Activated CD4-positive, CD25-positive, alpha-beta regulatory T cell (primary cell): Measurements from ENCODE around the gene B4GALT2.

Experiments
- DNase-seq, 4 experiments: peaks; one replicate each; lab custom pipeline; 2025; lab: John Stamatoyannopoulos, UW

Gene B4GALT2

GRCh38 chr1:44002606-44003157 lies 23.7 kb downstream of the B4GALT2 start:
- no peak for DNase-seq

DNA sequence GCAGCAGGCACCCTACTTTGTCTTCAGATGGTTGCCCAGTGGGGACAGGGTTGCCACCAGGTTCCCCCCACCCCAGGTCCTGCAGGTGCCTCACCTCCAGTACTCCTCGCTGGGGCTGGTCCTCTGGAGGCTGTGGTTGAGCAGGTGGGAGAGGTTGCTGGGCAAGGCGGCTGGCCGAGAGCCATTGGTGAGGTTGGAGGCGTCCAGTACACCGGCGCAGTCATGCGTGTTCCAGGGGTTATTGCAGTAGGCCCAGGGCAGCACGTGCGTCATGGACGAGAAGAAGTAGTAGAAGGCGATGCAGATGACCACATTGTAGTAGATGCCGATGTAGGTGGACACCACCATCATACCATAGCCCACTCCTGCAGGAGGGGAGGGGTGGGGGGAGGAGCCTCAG lies 29.2 kb downstream of the B4GALT2 start:
- no peak for DNase-seq

DNA sequence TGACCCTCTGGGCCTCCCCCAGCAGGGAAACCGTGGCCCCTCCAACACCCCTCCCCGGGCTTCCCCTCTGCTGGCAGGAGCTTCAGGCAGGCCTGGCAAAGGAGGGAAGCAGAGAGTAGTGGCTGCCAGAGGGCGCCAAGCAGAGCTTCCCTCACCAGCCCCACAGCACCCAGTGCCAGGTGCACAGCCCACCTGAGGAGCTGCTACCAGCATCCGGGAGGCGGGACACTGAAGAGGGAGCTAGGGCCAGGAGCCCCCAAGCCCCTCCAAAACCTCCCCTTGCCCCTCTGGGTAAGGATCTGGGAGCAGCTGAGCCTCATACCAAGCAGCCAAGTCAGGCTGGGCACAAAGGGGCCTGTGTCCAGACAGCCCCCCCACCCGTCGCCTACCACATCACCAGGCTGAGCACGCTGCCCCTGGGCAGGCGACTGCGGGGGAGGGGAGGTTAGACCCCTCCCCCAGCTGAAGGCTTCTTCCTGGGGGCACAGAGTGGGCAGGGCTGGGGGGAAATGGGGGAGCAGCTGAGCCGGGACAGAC lies 32.0 kb downstream of the B4GALT2 start:
- no peak for DNase-seq

DNA sequence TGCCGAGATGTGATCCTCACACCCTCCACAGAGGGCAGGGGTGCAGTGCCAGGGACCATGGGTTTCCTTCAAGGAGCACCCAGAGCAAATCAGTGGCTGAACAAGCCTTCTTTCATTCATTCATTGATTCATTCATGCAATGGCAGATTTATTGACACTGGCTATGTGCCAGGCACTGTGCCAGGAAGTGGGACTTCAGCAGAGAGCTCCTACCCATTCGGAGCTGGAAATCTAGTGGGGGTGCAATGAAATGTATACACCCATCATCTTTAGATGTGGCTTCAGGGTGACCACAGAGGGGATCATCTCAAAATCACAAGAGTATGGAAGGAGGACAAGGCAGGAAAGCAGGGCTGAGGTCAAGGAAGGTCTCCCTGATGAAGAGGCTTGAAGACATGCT lies 33.4 kb downstream of the B4GALT2 start:
- DNase-seq: no peak

DNA sequence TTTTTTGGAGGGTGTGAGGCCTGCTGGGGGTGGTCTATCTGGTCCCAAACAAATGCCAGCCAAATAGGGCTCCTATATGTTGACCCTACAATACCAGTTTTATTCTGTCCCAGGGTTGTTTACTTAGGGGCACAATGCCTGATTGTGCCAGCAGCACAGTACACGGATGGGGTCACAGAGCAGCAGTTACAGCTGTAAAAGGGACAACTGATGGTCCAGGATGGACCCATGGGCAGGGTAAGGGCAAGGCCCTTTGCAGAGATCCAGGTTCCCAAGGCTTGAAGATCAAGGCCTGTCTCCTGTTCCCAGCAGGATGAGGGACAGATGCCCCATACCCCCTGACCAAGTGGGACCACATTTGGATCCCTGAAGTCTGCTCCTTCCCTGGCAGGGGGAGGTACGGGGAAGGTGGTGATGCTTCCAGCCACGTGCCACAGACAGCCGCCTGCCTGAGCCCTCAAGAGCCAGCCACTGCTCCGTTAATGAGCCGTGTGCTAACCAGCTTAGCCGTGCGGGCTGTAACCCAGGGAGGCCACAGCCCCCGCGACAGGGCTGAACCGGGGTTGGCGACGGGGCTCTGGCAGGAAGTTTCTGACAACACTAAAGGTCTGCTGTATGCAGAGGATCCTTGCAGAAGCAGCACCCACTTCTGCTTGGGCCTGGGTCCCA lies 34.1 kb downstream of the B4GALT2 start:
- DNase-seq: no peak

- no peak for DNase-seq
Measured at GRCh38 chr1:44013949-44014348, 34.9 kb downstream of the B4GALT2 start.

DNA sequence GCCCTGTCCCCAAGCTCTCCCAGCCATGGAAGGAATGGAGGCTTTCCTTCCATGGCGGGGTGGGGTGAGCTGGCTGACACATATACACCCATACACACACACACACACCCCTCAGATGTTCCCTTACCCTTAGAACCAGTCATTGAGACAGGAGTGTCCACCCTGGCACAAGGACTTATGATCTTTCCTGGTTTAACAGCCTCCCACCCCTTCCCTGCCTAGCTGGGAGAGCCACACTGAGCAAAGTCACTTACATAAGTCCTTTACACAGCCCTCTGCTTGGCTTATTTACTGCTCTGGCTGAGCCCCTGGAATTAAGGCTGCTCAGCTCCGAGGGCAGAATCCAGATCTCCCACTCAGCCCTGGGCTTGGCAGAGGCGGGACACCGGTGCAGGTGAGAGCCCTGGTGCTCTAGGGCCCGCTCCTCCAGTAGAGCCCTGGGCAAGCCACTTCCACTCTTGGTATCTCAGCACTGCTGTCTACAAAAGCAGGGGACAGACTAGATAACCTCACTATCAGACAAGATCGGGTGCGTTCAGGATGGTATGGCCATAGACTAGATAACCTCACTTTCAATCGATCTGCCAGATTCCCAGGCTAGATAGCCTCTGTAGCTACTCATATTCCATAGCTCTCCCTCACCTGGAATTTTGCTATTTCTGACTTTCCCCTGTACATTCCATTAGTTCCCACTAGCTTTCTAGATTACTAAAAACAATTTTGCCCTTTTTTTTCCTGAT lies 35.5 kb downstream of the B4GALT2 start:
- no peak for DNase-seq

GRCh38 chr1:44015206-44015605 lies 36.2 kb downstream of the B4GALT2 start:
- no peak for DNase-seq

- DNase-seq: no peak
Measured at GRCh38 chr1:44016041-44016889, 37.3 kb downstream of the B4GALT2 start.

- DNase-seq: no peak
Measured at GRCh38 chr1:44016890-44017400, 37.9 kb downstream of the B4GALT2 start.

- DNase-seq: no peak
Measured at GRCh38 chr1:44019466-44019948, 40.5 kb downstream of the B4GALT2 start.

GRCh38 chr1:44020464-44020863 lies 41.5 kb downstream of the B4GALT2 start:
- DNase-seq: no peak

DNA sequence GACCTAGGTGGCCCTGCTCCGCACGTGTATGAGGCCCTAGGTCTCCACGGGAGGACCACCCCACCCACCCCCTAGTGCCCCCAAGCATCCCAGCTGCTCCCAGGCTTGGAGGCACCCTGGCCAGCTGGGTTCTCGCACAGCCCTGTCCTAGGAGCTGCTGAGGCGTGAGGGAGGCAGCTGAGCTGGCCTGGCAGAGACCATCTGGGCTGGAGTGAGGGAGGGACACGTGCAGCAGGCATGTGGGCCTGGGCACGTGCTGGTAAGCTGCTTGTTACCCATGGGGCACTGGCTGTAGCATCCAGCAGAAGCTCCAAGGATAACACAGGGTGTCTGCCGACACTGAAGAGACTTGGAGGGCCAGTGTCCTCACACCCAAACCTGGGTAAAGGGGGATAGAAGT lies 42.1 kb downstream of the B4GALT2 start:
- DNase-seq: no peak

DNA sequence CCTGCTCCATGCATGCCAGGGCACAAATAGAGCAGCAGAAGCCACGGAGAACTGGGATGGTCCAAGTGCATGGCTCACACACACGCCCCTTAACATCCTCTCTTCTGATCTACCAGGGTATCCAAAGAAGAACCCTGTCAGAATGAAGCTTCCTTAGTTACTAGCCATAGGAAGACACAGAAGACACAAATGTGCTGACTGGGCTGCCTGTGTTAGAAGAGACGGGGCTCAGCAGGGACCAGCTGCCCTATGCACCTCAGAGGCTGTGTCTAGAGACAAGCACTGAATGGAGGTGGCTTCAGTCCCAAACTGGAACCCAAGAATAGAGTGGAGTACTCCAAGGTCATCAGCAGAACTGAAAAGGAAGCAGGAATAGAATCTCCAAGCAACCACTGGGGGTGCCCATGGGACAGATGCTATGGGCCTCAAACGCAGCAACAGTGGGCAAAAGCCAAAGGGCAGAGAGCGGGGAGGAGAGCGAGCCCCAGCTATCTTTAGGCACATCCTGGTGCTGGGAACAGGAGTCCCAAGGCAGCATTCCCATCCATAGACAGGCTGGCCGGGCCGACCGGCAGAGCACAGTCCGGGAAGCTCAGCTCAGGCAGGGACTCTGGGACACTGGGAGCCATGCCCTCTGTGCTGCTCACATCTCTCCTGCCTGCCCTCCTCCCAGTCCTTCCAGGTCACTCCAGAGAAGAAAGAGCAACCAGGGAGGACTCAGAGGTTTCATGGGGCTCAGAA lies 42.7 kb downstream of the B4GALT2 start:
- DNase-seq: no peak

DNA sequence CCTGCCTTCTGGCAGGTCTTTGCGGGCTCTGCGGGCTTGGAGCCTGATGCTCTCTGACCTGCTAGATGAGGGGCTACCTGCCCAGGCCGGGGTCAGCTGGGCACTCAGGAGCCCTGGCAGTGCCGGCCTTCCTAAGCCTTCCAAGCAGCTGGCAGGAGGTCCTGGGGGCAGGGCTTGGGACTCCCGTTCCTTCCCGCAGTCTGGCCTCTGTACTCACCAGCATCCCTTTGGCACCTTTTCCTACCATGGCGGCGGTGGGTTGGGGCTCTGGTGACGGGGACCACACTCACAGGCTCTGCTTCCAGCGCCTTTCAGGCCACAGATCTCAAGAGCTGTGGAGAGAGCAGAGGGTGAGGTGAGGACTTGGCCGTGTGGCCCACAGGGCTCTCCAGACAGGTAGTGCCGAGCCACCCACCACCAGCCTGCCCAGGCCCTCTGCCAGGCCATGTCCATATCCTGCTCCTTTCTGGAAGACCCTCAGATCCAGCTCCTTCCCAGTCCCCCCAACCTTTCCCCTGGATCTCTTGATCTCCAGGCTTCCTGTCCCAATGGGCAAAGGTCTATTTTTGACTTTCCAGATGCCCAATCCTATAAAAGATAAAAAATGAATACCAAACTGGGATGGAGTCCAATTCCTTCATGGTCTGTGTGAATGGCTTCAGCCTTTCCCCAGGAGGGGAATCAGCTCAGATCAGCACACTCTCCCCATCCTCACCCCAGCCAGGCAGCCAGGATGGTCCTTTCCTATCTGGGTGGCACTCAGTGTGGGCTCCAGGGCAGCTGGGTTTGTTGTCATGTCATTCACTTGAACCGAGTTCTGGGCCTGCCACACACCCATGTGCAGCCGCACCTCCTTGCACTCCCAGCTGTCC lies 45.3 kb downstream of the B4GALT2 start:
- no peak for DNase-seq

DNA sequence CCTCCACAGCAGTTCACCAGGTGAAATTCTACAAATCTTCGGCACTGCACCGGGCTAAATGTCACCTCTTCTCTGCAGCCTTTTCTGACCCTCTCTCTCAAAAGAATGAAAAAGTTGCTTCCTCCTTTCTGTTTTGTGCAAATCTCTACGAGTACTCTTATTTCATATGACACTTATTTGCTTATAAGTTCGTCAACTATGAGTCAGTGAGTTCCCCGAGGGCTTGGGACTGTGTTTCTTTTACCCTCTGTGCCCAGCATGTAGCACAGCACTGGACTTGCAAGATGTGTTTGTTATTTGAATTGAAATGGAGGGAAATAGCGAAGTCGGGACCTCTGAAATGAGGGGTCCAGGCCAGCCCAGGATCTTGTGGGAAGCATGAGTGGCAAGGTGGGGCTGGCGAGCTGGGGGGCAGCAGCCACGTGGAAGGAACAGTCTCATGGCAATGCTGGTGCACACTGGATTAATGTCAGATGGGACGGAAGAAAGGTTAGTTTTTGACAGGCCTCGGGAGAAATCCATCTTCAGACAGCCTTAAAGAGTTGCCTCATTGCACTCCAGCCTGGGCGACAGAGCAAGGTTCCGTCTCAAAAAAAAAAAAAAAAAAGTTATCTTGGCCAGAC lies 46.0 kb downstream of the B4GALT2 start:
- DNase-seq: no peak

DNA sequence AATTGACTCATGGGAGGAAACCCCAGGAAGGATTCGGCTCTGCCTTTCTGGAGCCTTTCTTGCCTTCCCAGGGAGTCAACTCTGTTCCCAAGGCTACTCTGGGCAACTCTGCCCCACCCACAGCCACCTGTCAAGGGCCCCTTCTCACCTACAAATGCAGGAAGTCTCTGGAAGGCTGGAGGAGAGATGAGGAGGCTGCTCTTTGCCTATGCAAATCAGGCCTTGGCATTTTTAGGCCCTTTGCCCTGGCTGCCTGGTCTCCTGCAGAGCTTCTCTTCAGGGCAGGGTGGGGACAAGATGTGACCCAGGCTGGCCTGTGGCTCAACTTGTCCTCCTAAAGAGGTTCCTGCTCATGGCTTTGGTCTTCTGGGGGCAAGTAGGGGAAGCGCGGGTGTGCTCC lies 46.8 kb downstream of the B4GALT2 start:
- DNase-seq: no peak

- DNase-seq: no peak
Measured at GRCh38 chr1:44027320-44027719, 48.3 kb downstream of the B4GALT2 start.

DNA sequence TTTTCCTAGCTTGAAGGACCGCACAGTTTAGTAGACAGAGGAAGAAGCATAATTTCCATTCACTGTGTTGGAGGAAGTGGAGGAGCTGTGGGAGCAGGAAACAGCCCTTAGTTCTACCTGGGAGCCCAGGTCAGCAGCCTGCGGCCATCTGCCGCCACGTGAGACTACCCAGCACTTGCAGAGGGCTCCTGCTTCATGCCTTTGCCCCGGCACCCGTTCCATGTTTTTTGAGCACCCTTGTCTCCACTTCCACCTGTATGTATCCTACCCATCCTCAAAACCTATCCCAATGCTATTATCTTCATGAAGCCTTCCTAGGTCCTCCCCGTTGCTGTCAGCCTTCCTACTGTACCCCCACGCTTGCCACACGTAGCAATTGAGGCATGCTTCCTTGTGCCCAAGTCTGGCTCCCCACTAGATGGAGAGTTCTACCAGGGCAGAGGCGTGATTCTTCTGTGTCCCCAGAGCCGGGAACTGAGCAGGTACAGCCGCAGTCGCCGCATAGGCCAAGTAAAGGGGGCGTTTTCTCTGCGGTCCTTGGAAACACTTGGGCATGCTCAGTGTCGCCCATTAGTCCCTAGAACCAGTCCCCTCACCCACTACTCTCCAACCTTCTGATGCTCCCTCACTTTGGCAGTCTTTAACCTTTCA lies 50.4 kb downstream of the B4GALT2 start:
- no peak for DNase-seq
